ENCODE results near the gene POLG2.

GRCh38 chr17:64496786-64497564 lies at the start of gene POLG2:
- TF ChIP-seq CTCF (optimal IDR thresholded peaks at IDR 0.05 in 1 of 3, IDR thresholded peaks at IDR 0.05 in 1 of 3, conservative IDR thresholded peaks at IDR 0.05 in 1 of 3; ENCODE audit: extremely low read depth in 1 of 3, insufficient read depth in 2 of 3, low read length in 3 of 3), result peak; percentile 51 to 62 (median 51)
- no peak for TF ChIP-seq EZH2 (IDR thresholded peaks at IDR 0.05; ENCODE audit: low read length)

All from keratinocyte (primary cell).